Measurements from ENCODE around the gene ANGEL1. TPM values are rescaled to one million over a fixed set of nuclear protein-coding genes. Genes with fewer than 3 reads are reported as not detected.

ANGEL1 gene
- total RNA-seq, 1 experiment from 2014 or later = 19.1 TPM

GRCh38 chr14:76808990-76809389, 3.7 kb downstream of the ANGEL1 start:
- DNase-seq (ENCODE audit: low read depth, low spot score) (no peak), ATAC-seq (no peak)
- POLR2A ChIA-PET = no interaction called here
- Histone ChIP-seq H3K4me3 (ENCODE audit: low read depth in 2 of 2, low read length in 2 of 2) (no peak overlapping the region), H3K27ac (ENCODE audit: low read length) (no peak overlapping the region), H3K4me1 (ENCODE audit: control insufficient read depth, insufficient read depth, low read length) (peaks cover 8% of the 10 kb centered on the region; the same call in 1 of the 2 replicates), H3K27me3 (ENCODE audit: control insufficient read depth, insufficient read depth, low read length) (no peaks in the 10 kb centered on the region), H3K36me3 (ENCODE audit: control insufficient read depth, insufficient read depth, low read length) (peaks cover 6% of the 10 kb centered on the region), H3K9me3 (ENCODE audit: control insufficient read depth, insufficient read depth, low read depth, low read length) (no peaks in the 10 kb centered on the region)
- intact Hi-C loops (cut with micrococcal nuclease; ENCODE audit: unreplicated experiment) (no loop called here), in situ Hi-C loops (cut with HindIII; ENCODE audit: low pct_unique_long_range_greater_than_20kb, low sequenced_read_pairs) (no loop called here)
- no TSS peak for BruUV-seq (replicated peaks)
- TF ChIP-seq POLR2AphosphoS5 (IDR thresholded peaks at IDR 0.05; ENCODE audit: low read depth, low read length) (no peak), TCF7L2 (IDR thresholded peaks at IDR 0.05; ENCODE audit: low read depth, low read length) (no peak), REST (IDR thresholded peaks at IDR 0.05; ENCODE audit: insufficient read depth in 1 of 2, low read depth in 2 of 2, low read length in 1 of 2) (no peak), SIN3A (IDR thresholded peaks at IDR 0.05; ENCODE audit: borderline replicate concordance, insufficient read depth, low read depth, low read length) (no peak), CTCF (IDR thresholded peaks at IDR 0.05) (no peak)
- CTCF ChIA-PET = no interaction called here

GRCh38 chr14:76808011-76808410, 4.7 kb downstream of the ANGEL1 start:
- Histone ChIP-seq H3K27me3 (ENCODE audit: control insufficient read depth, insufficient read depth, low read length) (no peaks in the 10 kb centered on the region), H3K9me3 (ENCODE audit: control insufficient read depth, insufficient read depth, low read depth, low read length) (no peaks in the 10 kb centered on the region), H3K4me3 (ENCODE audit: low read depth in 2 of 2, low read length in 2 of 2) (no peak overlapping the region), H3K36me3 (ENCODE audit: control insufficient read depth, insufficient read depth, low read length) (peaks cover 6% of the 10 kb centered on the region), H3K4me1 (ENCODE audit: control insufficient read depth, insufficient read depth, low read length) (peaks cover 5% of the 10 kb centered on the region; the same call in 1 of the 2 replicates), H3K27ac (ENCODE audit: low read length) (no peak overlapping the region)
- in situ Hi-C loops (cut with HindIII; ENCODE audit: low pct_unique_long_range_greater_than_20kb, low sequenced_read_pairs) = no loop called here
- no peak for ATAC-seq
- no peak for DNase-seq (ENCODE audit: low read depth, low spot score)
- BruUV-seq (replicated peaks) = no TSS peak
- intact Hi-C loops (cut with micrococcal nuclease; ENCODE audit: unreplicated experiment) = no loop called here
- no peak for TF ChIP-seq SIN3A (IDR thresholded peaks at IDR 0.05; ENCODE audit: borderline replicate concordance, insufficient read depth, low read depth, low read length)
- TF ChIP-seq REST (IDR thresholded peaks at IDR 0.05; ENCODE audit: insufficient read depth in 1 of 2, low read depth in 2 of 2, low read length in 1 of 2) = no peak
- TF ChIP-seq POLR2AphosphoS5 (IDR thresholded peaks at IDR 0.05; ENCODE audit: low read depth, low read length) = no peak
- no peak for TF ChIP-seq TCF7L2 (IDR thresholded peaks at IDR 0.05; ENCODE audit: low read depth, low read length)
- TF ChIP-seq CTCF (IDR thresholded peaks at IDR 0.05) = no peak
- POLR2A ChIA-PET = no interaction called here
- CTCF ChIA-PET = no interaction called here

Data from Panc1 (cell line).